ENCODE measurements around the gene STK40. TPM values are rescaled to one million over a fixed set of nuclear protein-coding genes. Genes with fewer than 3 reads are reported as not detected.

The STK40 gene
- total RNA-seq (2014; rRNA removed; shearing (Covaris generic)) (20.0 and 20.2 TPM in 2 replicates), polyA plus RNA-seq (2016; fragmentation: Nextera tagmentation; extraction: Ambion mirVana) (8.1 and 8.5 TPM in 2 replicates)
- long read RNA-seq, partial matches to known transcripts, result 0 of 3 reads
- long read RNA-seq, other reads (novel, unspliced or antisense), result 2 of 3 reads

DNA sequence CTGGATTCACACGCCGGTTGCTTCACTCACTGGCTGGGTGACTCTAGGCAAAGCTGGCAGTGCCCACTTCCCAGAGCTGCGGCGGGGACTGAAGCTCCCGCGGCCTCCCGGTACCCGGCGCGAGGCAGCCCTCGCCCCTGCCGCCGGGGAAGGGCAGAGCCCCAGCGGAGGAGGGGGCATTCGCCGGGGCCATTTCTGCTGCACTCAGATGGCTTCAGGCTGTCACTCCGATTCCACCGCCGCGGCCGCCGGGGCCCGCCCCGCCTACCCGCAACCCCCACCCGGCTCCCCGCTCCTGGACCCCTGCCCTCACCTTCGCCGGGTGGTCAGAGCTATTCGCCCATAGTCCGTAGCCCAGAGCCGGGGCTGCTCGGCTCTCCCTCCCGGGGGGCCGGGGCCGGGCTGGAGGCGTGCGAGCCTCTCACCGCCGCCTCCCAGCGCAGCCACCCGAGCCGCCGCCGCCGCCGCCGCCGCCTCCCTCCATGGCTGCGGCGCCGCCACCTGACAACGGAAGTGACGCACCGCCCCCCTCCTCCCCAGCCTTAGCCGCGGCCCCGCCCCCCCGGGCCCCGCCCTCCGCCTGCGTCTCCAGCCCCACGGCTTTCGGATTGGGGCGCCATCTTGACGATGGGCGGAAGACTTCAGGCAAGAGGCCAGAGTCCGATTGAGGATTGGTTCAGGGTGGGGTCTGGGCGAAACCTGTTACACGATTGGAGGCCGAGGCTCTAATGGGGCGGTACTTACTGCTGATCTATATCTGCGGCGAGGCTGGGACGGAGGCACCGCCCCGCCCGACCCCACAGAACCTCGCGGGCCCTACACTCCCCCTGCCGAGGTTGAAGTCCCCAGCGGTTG, at the start of gene STK40:
Gene STK40, minus strand, starts transcription at position 515 of the 855 bp plus-strand sequence. CDS start 24,592 bp downstream, outside the sequence.
- no peak for TF ChIP-seq JUNB (IDR thresholded peaks at IDR 0.05; ENCODE audit: unreplicated experiment)
- TF ChIP-seq ZNF114 (CRISPR knock-in tag; IDR thresholded peaks at IDR 0.05), result no peak
- no peak for TF ChIP-seq STAT1 (IDR thresholded peaks at IDR 0.05; ENCODE audit: unreplicated experiment)
- TF ChIP-seq EZH2 (IDR thresholded peaks at IDR 0.05; ENCODE audit: low read depth, unreplicated experiment), result no peak
- TF ChIP-seq CREB1 (CRISPR knock-in tag; IDR thresholded peaks at IDR 0.05; ENCODE audit: low read depth), result peak; percentile 80
- no peak for TF ChIP-seq ZNF331 (CRISPR knock-in tag; IDR thresholded peaks at IDR 0.05; ENCODE audit: low read depth)
- no peak for TF ChIP-seq ZNF462 (CRISPR knock-in tag; IDR thresholded peaks at IDR 0.05)
- TF ChIP-seq NANOG (IDR thresholded peaks at IDR 0.05; ENCODE audit: borderline replicate concordance), result no peak
- peak; percentile 67 for TF ChIP-seq POLR2AphosphoS5 (IDR thresholded peaks at IDR 0.05; ENCODE audit: low read depth)
- no peak for TF ChIP-seq EZH2phosphoT487 (IDR thresholded peaks at IDR 0.05; ENCODE audit: unreplicated experiment)
- TF ChIP-seq, protein P1, sequence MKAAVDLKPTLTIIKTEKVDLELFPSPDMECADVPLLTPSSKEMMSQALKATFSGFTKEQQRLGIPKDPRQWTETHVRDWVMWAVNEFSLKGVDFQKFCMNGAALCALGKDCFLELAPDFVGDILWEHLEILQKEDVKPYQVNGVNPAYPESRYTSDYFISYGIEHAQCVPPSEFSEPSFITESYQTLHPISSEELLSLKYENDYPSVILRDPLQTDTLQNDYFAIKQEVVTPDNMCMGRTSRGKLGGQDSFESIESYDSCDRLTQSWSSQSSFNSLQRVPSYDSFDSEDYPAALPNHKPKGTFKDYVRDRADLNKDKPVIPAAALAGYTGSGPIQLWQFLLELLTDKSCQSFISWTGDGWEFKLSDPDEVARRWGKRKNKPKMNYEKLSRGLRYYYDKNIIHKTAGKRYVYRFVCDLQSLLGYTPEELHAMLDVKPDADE (IDR thresholded peaks at IDR 0.05), result peak; percentile 87
- TF ChIP-seq, protein P2, sequence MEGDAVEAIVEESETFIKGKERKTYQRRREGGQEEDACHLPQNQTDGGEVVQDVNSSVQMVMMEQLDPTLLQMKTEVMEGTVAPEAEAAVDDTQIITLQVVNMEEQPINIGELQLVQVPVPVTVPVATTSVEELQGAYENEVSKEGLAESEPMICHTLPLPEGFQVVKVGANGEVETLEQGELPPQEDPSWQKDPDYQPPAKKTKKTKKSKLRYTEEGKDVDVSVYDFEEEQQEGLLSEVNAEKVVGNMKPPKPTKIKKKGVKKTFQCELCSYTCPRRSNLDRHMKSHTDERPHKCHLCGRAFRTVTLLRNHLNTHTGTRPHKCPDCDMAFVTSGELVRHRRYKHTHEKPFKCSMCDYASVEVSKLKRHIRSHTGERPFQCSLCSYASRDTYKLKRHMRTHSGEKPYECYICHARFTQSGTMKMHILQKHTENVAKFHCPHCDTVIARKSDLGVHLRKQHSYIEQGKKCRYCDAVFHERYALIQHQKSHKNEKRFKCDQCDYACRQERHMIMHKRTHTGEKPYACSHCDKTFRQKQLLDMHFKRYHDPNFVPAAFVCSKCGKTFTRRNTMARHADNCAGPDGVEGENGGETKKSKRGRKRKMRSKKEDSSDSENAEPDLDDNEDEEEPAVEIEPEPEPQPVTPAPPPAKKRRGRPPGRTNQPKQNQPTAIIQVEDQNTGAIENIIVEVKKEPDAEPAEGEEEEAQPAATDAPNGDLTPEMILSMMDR (conservative IDR thresholded peaks at IDR 0.05; ENCODE audit: low read depth in 2 of 2), result no peak
- TF ChIP-seq, protein P3, sequence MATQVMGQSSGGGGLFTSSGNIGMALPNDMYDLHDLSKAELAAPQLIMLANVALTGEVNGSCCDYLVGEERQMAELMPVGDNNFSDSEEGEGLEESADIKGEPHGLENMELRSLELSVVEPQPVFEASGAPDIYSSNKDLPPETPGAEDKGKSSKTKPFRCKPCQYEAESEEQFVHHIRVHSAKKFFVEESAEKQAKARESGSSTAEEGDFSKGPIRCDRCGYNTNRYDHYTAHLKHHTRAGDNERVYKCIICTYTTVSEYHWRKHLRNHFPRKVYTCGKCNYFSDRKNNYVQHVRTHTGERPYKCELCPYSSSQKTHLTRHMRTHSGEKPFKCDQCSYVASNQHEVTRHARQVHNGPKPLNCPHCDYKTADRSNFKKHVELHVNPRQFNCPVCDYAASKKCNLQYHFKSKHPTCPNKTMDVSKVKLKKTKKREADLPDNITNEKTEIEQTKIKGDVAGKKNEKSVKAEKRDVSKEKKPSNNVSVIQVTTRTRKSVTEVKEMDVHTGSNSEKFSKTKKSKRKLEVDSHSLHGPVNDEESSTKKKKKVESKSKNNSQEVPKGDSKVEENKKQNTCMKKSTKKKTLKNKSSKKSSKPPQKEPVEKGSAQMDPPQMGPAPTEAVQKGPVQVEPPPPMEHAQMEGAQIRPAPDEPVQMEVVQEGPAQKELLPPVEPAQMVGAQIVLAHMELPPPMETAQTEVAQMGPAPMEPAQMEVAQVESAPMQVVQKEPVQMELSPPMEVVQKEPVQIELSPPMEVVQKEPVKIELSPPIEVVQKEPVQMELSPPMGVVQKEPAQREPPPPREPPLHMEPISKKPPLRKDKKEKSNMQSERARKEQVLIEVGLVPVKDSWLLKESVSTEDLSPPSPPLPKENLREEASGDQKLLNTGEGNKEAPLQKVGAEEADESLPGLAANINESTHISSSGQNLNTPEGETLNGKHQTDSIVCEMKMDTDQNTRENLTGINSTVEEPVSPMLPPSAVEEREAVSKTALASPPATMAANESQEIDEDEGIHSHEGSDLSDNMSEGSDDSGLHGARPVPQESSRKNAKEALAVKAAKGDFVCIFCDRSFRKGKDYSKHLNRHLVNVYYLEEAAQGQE (IDR thresholded peaks at IDR 0.05; ENCODE audit: unreplicated experiment), result no peak
- Histone ChIP-seq H3K36me3 (ENCODE audit: insufficient read depth) (no peaks in the 10 kb centered on the region), H3K4me1 (ENCODE audit: insufficient read depth) (peaks cover 16% of the 10 kb centered on the region), H3K27me3 (ENCODE audit: insufficient read depth) (no peaks in the 10 kb centered on the region), H3F3A (replicated peaks; ENCODE audit: low read depth) (peaks cover 21% of the 10 kb centered on the region), H3K4me3 (peak within 1 kb of the TSS; percentile 98), H3K4me2 (peak within 1 kb of the TSS; percentile 97), H3K79me2 (replicated peaks; ENCODE audit: insufficient read depth) (peaks cover 47% of the 10 kb centered on the region), H4K20me1 (replicated peaks; ENCODE audit: insufficient read depth) (peaks cover 33% of the 10 kb centered on the region), H3K27ac (ENCODE audit: low read depth) (peak within 1 kb of the TSS; percentile 98), H2AFZ (0 out of 2 replicates have a peak within 1 kb of the TSS, but pooled peaks have one; percentile 38), H3K9me2 (ENCODE audit: insufficient read depth) (no peaks in the 10 kb centered on the region)
- DNase-seq (ENCODE audit: low spot score) (peak; percentile 99), ATAC-seq (peak; percentile 91)
- H3K9me3 Mint-ChIP-seq, result no peaks in the 10 kb centered on the region
- H3K4me3 Mint-ChIP-seq, result peak within 1 kb of the TSS; percentile 95
- peak within 1 kb of the TSS; percentile 100 for H3K27ac Mint-ChIP-seq
- peaks cover 11% of the 10 kb centered on the region for H3K36me3 Mint-ChIP-seq (ENCODE audit: low read depth)
- H3K27me3 Mint-ChIP-seq (ENCODE audit: insufficient read depth, low read depth, poor library complexity), result peaks cover 21% of the 10 kb centered on the region
- peaks cover 43% of the 10 kb centered on the region for H3K4me1 Mint-ChIP-seq
